Left lung (tissue), 10 donors: ENCODE results near the gene SNRNP27. TPM values are rescaled to one million over a fixed set of nuclear protein-coding genes. Genes with fewer than 3 reads are reported as not detected.

Source experiments
- ATAC-seq: fragments of 200-7000 bp; cut with Tn5 transposase; one replicate; pipeline ENCODE4 v1.9.1; 2020; ENCODE audit warnings: moderate library complexity
- DNase-seq, 4 donors: peaks; one replicate each; pipeline ENCODE4 v3.0.0-alpha.2; 2013 to 2020
- H3K27ac ChIP-seq, 2 donors: fragments of 200-600 bp; sonication (generic) in 1 of 2; one replicate each; pipeline versions ENCODE4 v1.5.0 to v1.8.0; 2020 to 2021
- H3K27me3 ChIP-seq, 2 donors: fragments of 200-600 bp; sonication (generic) in 1 of 2; one replicate each; pipeline versions ENCODE4 v1.5.0 to v1.8.0; 2020 to 2021
- H3K36me3 ChIP-seq, 2 donors: fragments of 200-600 bp; sonication (generic) in 1 of 2; one replicate each; pipeline versions ENCODE4 v1.5.0 to v1.8.0; 2020 to 2021
- H3K4me1 ChIP-seq, 2 donors: fragments of 200-600 bp; one replicate each; pipeline ENCODE4 v1.8.0; 2021
- H3K4me3 ChIP-seq, 2 donors: fragments of 200-600 bp; sonication (generic) in 1 of 2; one replicate each; pipeline versions ENCODE4 v1.5.0 to v1.8.0; 2020 to 2021; ENCODE audit warnings: mild to moderate bottlenecking in 1 of 2
- H3K9me3 ChIP-seq, 2 donors: fragments of 200-600 bp; sonication (generic) in 1 of 2; one replicate each; pipeline versions ENCODE4 v1.5.0 to v1.8.0; 2020 to 2021
- intact Hi-C, 2 donors: fragments of 100-400 bp; cut with DNase I; formaldehyde crosslinking; loops; one replicate each; pipeline versions ENCODE4 v1.11.2 to v1.14.2; 2022
- polyA plus RNA-seq, 6 donors: library from polyadenylated mRNA; unstranded; fragments of 120-200 nt; gene quantifications; one replicate each; pipeline ENCODE4 v1.2.1, GENCODE V29; 2013; ENCODE audit not compliant: insufficient read length in 6 of 6
- total RNA-seq, 2 donors: library from RNA; stranded (reverse); fragmentation: NEBNext Ultra II Directional; extraction: Animal tissue kit (Norgen Biotek cat#: 25700); gene quantifications; one replicate each; pipeline ENCODE4 v1.2.1, GENCODE V29; 2021
- TF ChIP-seq, protein P1 (sequence below), 2 donors: fragments of 200-600 bp; sonication (generic) in 1 of 2; IDR thresholded peaks; one replicate each; pipeline versions ENCODE4 v1.5.0 to v1.8.0; 2021; ENCODE audit warnings: antibody characterized with exemption in 2 of 2
- donor health status: DM: no; HTN: yes; CAD: no.
- donor health status: DM: no; HTN: no; CAD: no.

The SNRNP27 gene
- total and polyA plus RNA-seq, 8 donors, result 37.1 to 76.8 (median 66.0) TPM

- DNase-seq (no peak), ATAC-seq (no peak)
- Histone ChIP-seq H3K4me1 (peaks cover 6 to 77% of the 10 kb centered on the region in 2 donors), H3K4me3 (no peak overlapping the region), H3K27me3 (no peaks in the 10 kb centered on the region), H3K9me3 (no peaks in the 10 kb centered on the region), H3K27ac (peak overlapping the region; percentile 60 to 77), H3K36me3 (peaks cover 0 to 62% of the 10 kb centered on the region in 2 donors)
- intact Hi-C loops, result no loop called here
- TF ChIP-seq, protein P1, sequence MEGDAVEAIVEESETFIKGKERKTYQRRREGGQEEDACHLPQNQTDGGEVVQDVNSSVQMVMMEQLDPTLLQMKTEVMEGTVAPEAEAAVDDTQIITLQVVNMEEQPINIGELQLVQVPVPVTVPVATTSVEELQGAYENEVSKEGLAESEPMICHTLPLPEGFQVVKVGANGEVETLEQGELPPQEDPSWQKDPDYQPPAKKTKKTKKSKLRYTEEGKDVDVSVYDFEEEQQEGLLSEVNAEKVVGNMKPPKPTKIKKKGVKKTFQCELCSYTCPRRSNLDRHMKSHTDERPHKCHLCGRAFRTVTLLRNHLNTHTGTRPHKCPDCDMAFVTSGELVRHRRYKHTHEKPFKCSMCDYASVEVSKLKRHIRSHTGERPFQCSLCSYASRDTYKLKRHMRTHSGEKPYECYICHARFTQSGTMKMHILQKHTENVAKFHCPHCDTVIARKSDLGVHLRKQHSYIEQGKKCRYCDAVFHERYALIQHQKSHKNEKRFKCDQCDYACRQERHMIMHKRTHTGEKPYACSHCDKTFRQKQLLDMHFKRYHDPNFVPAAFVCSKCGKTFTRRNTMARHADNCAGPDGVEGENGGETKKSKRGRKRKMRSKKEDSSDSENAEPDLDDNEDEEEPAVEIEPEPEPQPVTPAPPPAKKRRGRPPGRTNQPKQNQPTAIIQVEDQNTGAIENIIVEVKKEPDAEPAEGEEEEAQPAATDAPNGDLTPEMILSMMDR (IDR thresholded peaks at IDR 0.05), result no peak
Measured at GRCh38 chr2:69935011-69935410, 41.3 kb downstream of the SNRNP27 start.

- intact Hi-C loops, result no loop called here
- TF ChIP-seq, protein P1 (IDR thresholded peaks at IDR 0.05), result no peak
- DNase-seq, result no peak
Measured at GRCh38 chr2:69936906-69937305, 43.1 kb downstream of the SNRNP27 start.

DNA sequence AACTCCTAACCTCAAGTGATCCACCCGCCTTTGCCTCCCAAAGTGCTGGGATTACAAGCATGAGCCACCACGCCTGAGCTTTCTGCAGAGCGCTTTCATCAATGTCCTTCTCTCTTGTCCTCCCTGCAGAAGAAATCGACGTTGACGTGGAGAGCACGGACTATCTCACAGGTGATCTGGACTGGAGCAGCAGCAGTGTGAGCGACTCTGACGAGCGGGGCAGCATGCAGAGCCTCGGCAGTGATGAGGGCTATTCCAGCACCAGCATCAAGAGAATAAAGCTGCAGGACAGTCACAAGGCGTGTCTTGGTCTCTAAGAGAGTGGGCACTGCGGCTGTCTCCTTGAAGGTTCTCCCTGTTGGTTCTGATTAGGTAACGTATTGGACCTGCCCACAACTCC lies 44.2 kb downstream of the SNRNP27 start:
- Histone ChIP-seq H3K36me3 (peaks cover 0 to 81% of the 10 kb centered on the region in 2 donors), H3K9me3 (no peaks in the 10 kb centered on the region), H3K27me3 (no peaks in the 10 kb centered on the region), H3K4me3 (no peak overlapping the region), H3K27ac (no peak overlapping the region), H3K4me1 (peaks cover 6 to 54% of the 10 kb centered on the region in 2 donors)
- TF ChIP-seq, protein P1 (IDR thresholded peaks at IDR 0.05), result no peak
- ATAC-seq (no peak), DNase-seq (no peak)
- intact Hi-C loops, result no loop called here

More at GRCh38 chr2:69936906-69937305, 43.1 kb downstream of the SNRNP27 start:
- Histone ChIP-seq H3K27ac (peak overlapping the region in 1 of 2 donors; percentile 53), H3K4me3 (no peak overlapping the region), H3K36me3 (peaks cover 0 to 71% of the 10 kb centered on the region in 2 donors), H3K27me3 (no peaks in the 10 kb centered on the region), H3K9me3 (no peaks in the 10 kb centered on the region), H3K4me1 (peaks cover 6 to 59% of the 10 kb centered on the region in 2 donors)
- ATAC-seq, result no peak

GRCh38 chr2:69939722-69940121 lies 46.0 kb downstream of the SNRNP27 start:
- Histone ChIP-seq H3K9me3 (no peaks in the 10 kb centered on the region), H3K36me3 (peaks cover 0 to 94% of the 10 kb centered on the region in 2 donors), H3K27ac (no peak overlapping the region), H3K27me3 (no peaks in the 10 kb centered on the region), H3K4me3 (no peak overlapping the region), H3K4me1 (peaks cover 0 to 53% of the 10 kb centered on the region in 2 donors)
- TF ChIP-seq, protein P1 (IDR thresholded peaks at IDR 0.05), result no peak
- DNase-seq (no peak), ATAC-seq (no peak)
- intact Hi-C loops, result no loop called here

DNA sequence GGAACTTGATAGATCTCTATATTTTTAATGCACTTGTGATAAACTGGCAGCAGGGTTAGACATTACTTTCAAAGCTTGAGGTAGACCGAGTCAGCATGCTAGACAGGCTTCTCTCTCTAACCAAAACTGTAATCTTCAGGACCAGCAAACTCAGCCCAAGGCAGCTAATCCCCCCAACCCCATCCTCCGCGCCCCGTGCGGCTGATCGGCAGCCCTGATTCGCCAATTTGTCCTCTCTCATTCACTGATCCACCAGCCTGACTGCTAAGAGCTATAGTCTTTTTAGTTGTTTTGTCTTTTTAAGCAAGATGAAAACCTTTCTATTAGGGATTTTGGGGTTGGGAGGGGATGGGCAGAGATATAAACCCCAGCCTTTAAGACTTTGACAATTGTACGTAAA lies 46.9 kb downstream of the SNRNP27 start:
- H3K4me3 ChIP-seq, result no peak overlapping the region
- no peak for ATAC-seq
- no peaks in the 10 kb centered on the region for H3K9me3 ChIP-seq
- H3K36me3 ChIP-seq, result peaks cover 0 to 86% of the 10 kb centered on the region in 2 donors
- intact Hi-C loops, result no loop called here
- TF ChIP-seq, protein P1 (IDR thresholded peaks at IDR 0.05), result no peak
- peaks cover 0 to 51% of the 10 kb centered on the region in 2 donors for H3K4me1 ChIP-seq
- no peak for DNase-seq
- H3K27ac ChIP-seq, result no peak overlapping the region
- no peaks in the 10 kb centered on the region for H3K27me3 ChIP-seq
